OCI-LY1 (cell line): ENCODE results near the gene C8G.

Experiments used
- H2AFZ ChIP-seq: fragments of 200-600 bp; sonication (generic), shearing (Covaris generic); 2 replicates; pipeline ENCODE4 v1.6.0; 2014; ENCODE audit warnings: antibody characterized with exemption, mild to moderate bottlenecking, low read length
- H3F3A ChIP-seq: fragments of 200-600 bp; sonication (generic), shearing (Covaris generic); 2 replicates; pipeline ENCODE4 v1.6.0; 2014; ENCODE audit warnings: mild to moderate bottlenecking, antibody characterized with exemption, low read length, moderate library complexity; ENCODE audit not compliant: insufficient read depth
- H3K27ac ChIP-seq: fragments of 200-600 bp; sonication (generic); 2 replicates; pipeline ENCODE4 v1.5.1; 2014; ENCODE audit warnings: low read length, mixed run types, mild to moderate bottlenecking, low read depth; ENCODE audit not compliant: poor library complexity, severe bottlenecking
- H3K27me3 ChIP-seq: fragments of 200-600 bp; sonication (generic); 2 replicates; pipeline ENCODE4 v1.6.0; 2014; ENCODE audit warnings: antibody characterized with exemption, mild to moderate bottlenecking, low read length, moderate library complexity; ENCODE audit not compliant: insufficient read depth
- H3K36me3 ChIP-seq: fragments of 200-600 bp; sonication (generic); 2 replicates; pipeline ENCODE4 v1.6.1; 2014; ENCODE audit warnings: mild to moderate bottlenecking, antibody characterized with exemption, low read length, moderate library complexity, mixed read lengths; ENCODE audit not compliant: insufficient read depth
- H3K4me1 ChIP-seq: fragments of 200-600 bp; sonication (generic); 2 replicates; pipeline ENCODE4 v1.5.1; 2014; ENCODE audit warnings: mild to moderate bottlenecking, low read length, moderate library complexity; ENCODE audit not compliant: insufficient read depth, severe bottlenecking
- H3K4me2 ChIP-seq: fragments of 200-600 bp; sonication (generic), shearing (Covaris generic); 2 replicates; pipeline ENCODE4 v1.6.1; 2014; ENCODE audit warnings: low read length
- H3K4me3 ChIP-seq: fragments of 200-600 bp; sonication (generic); 2 replicates; pipeline ENCODE4 v1.5.1; 2014; ENCODE audit warnings: low read length, low read depth, mild to moderate bottlenecking, mixed read lengths; ENCODE audit not compliant: poor library complexity, severe bottlenecking
- H3K79me2 ChIP-seq: fragments of 200-600 bp; shearing (Covaris generic); 2 replicates; pipeline ENCODE4 v1.6.1; 2016; ENCODE audit warnings: mixed run types, low read length, mixed read lengths; ENCODE audit not compliant: insufficient read depth
- H3K9ac ChIP-seq: fragments of 200-600 bp; sonication (generic), shearing (Covaris generic); 2 replicates; pipeline ENCODE4 v1.6.1; 2014; ENCODE audit warnings: mild to moderate bottlenecking, low read length, mixed read lengths
- H3K9me2 ChIP-seq: fragments of 200-600 bp; sonication (generic), shearing (Covaris generic); 2 replicates; pipeline ENCODE4 v1.6.1; 2014; ENCODE audit warnings: low read depth, mild to moderate bottlenecking, low read length, mixed read lengths
- H3K9me3 ChIP-seq: fragments of 200-600 bp; shearing (Covaris generic); 2 replicates; pipeline ENCODE4 v1.6.1; 2014; ENCODE audit warnings: low read length, mixed read lengths
- H4K20me1 ChIP-seq: fragments of 200-600 bp; sonication (generic), shearing (Covaris generic); 2 replicates; pipeline ENCODE4 v1.6.0; 2016; ENCODE audit warnings: mild to moderate bottlenecking, low read length; ENCODE audit not compliant: insufficient read depth
- EZH2 ChIP-seq: fragments of 200-600 bp; sonication (generic), shearing (Covaris generic); IDR thresholded peaks from 2 replicates; pipeline ENCODE4 v1.8.0; 2017; ENCODE audit warnings: borderline replicate concordance, mixed run types, mild to moderate bottlenecking, antibody characterized with exemption, low read length, moderate library complexity, mixed read lengths
- TF ChIP-seq, protein P1 (sequence below): fragments of 200-600 bp; sonication (generic), shearing (Covaris generic); IDR thresholded peaks from 2 replicates; pipeline ENCODE4 v1.5.1; 2017; ENCODE audit warnings: mild to moderate bottlenecking, antibody characterized with exemption, low read length, moderate library complexity, mixed read lengths

C8G gene

DNA sequence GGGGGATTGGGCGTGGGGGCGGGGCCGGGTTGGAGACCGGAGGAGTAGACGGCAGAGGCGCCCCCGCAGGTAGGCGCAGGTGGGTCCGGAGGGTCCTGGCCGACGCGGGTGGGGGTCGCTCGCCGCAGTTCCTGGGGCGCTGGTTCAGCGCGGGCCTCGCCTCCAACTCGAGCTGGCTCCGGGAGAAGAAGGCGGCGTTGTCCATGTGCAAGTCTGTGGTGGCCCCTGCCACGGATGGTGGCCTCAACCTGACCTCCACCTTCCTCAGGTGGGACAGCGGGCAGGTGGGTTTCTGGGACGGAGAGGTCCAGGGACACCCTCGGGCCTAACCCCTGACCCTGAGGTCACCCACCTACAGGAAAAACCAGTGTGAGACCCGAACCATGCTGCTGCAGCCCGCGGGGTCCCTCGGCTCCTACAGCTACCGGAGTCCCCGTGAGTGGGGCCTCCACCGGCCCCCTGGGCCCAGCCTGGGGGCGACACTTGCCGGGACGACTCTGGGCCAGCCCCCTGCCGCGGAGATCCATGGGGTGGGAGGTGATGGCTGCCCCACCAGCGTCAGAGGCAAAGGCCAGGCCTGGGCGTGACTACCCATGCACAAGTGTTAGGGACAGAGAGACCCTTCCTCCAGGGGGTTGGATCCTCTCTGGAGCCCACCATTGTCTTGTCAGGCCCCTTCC, 34.0 kb downstream of the C8G start:
- Histone ChIP-seq H2AFZ (no peak overlapping the region), H3K9ac (no peak overlapping the region), H3K9me3 (no peaks in the 10 kb centered on the region), H3K9me2 (no peaks in the 10 kb centered on the region), H3K4me1 (no peaks in the 10 kb centered on the region), H3K36me3 (no peaks in the 10 kb centered on the region), H3K27me3 (peaks cover 4% of the 10 kb centered on the region), H4K20me1 (no peaks in the 10 kb centered on the region), H3K4me2 (no peak overlapping the region), H3K4me3 (no peak overlapping the region), H3K79me2 (no peaks in the 10 kb centered on the region), H3K27ac (no peak overlapping the region), H3F3A (no peaks in the 10 kb centered on the region)
- TF ChIP-seq, protein P1, sequence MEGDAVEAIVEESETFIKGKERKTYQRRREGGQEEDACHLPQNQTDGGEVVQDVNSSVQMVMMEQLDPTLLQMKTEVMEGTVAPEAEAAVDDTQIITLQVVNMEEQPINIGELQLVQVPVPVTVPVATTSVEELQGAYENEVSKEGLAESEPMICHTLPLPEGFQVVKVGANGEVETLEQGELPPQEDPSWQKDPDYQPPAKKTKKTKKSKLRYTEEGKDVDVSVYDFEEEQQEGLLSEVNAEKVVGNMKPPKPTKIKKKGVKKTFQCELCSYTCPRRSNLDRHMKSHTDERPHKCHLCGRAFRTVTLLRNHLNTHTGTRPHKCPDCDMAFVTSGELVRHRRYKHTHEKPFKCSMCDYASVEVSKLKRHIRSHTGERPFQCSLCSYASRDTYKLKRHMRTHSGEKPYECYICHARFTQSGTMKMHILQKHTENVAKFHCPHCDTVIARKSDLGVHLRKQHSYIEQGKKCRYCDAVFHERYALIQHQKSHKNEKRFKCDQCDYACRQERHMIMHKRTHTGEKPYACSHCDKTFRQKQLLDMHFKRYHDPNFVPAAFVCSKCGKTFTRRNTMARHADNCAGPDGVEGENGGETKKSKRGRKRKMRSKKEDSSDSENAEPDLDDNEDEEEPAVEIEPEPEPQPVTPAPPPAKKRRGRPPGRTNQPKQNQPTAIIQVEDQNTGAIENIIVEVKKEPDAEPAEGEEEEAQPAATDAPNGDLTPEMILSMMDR, result no peak
- no peak for TF ChIP-seq EZH2

- H3K27me3 ChIP-seq, result peaks cover 4% of the 10 kb centered on the region
- no peaks in the 10 kb centered on the region for H3K9me2 ChIP-seq
- no peaks in the 10 kb centered on the region for H3K4me1 ChIP-seq
- TF ChIP-seq, protein P1, result no peak
- TF ChIP-seq EZH2, result no peak
- no peaks in the 10 kb centered on the region for H4K20me1 ChIP-seq
- H3K27ac ChIP-seq, result no peak overlapping the region
- H3K4me2 ChIP-seq, result no peak overlapping the region
- H3K9me3 ChIP-seq, result no peaks in the 10 kb centered on the region
- no peak overlapping the region for H2AFZ ChIP-seq
- H3K4me3 ChIP-seq, result no peak overlapping the region
- no peaks in the 10 kb centered on the region for H3K79me2 ChIP-seq
- H3K9ac ChIP-seq, result no peak overlapping the region
- no peaks in the 10 kb centered on the region for H3K36me3 ChIP-seq
- H3F3A ChIP-seq, result no peaks in the 10 kb centered on the region
Measured at GRCh38 chr9:136979769-136980587, 34.9 kb downstream of the C8G start.

- no peaks in the 10 kb centered on the region for H3K4me1 ChIP-seq
- no peak for TF ChIP-seq EZH2
- TF ChIP-seq, protein P1, result no peak
- H3K27me3 ChIP-seq, result peaks cover 4% of the 10 kb centered on the region
- H3K27ac ChIP-seq, result no peak overlapping the region
- H3K36me3 ChIP-seq, result no peaks in the 10 kb centered on the region
- H3K9me3 ChIP-seq, result no peaks in the 10 kb centered on the region
- no peaks in the 10 kb centered on the region for H4K20me1 ChIP-seq
- no peaks in the 10 kb centered on the region for H3F3A ChIP-seq
- no peak overlapping the region for H2AFZ ChIP-seq
- H3K4me2 ChIP-seq, result no peak overlapping the region
- no peak overlapping the region for H3K9ac ChIP-seq
- H3K9me2 ChIP-seq, result no peaks in the 10 kb centered on the region
- no peaks in the 10 kb centered on the region for H3K79me2 ChIP-seq
- no peak overlapping the region for H3K4me3 ChIP-seq
Measured at GRCh38 chr9:136980669-136981478, 35.8 kb downstream of the C8G start.
